IMR-90 (cell line): ENCODE measurements around the gene MAGI1. TPM values are rescaled to one million over a fixed set of nuclear protein-coding genes. Genes with fewer than 3 reads are reported as not detected.

Experiments used
- ATAC-seq: fragments of 200-7000 bp; cut with Tn5 transposase; 2 replicates; pipeline ENCODE4 v1.9.1; 2020; ENCODE audit warnings: low read depth, mild to moderate bottlenecking, moderate library complexity
- BruUV-seq: library from RNA; stranded (reverse); fragments of 400-500 nt; replicated peaks from 2 replicates; lab custom pipeline; 2021; lab: Mats Ljungman, UMichigan
- CTCF ChIA-PET: fragments of 300-600 bp; formaldehyde crosslinking; extraction: SDS; loops from one replicate; lab custom pipeline; 2021; ENCODE audit warnings: antibody characterized with exemption; lab: Yijun Ruan, JAX
- POLR2A ChIA-PET: fragments of 300-600 bp; sonication (Branson Sonifier 250); formaldehyde crosslinking; loops from one replicate; lab custom pipeline; 2022; ENCODE audit warnings: antibody characterized with exemption; ENCODE audit not compliant: unreplicated experiment; lab: Charles Lee
- DNase-seq: peaks from one replicate; pipeline ENCODE4 v3.0.0; 2013
- H2AFZ ChIP-seq: replicated peaks from 2 replicates; pipeline ENCODE3; 2013; ENCODE audit warnings: low read length, mild to moderate bottlenecking; ENCODE audit not compliant: poor library complexity
- H2AK5ac ChIP-seq: 2 replicates; pipeline ENCODE4 v1.6.1; 2013; ENCODE audit warnings: low read depth, low read length, inconsistent platforms
- H2AK9ac ChIP-seq: replicated peaks from 2 replicates; pipeline ENCODE3; 2013; ENCODE audit warnings: mild to moderate bottlenecking, low read depth, low read length, moderate library complexity; ENCODE audit not compliant: poor library complexity
- H2BK120ac ChIP-seq: 2 replicates; pipeline ENCODE4 v1.6.1; 2013; ENCODE audit warnings: low read depth, low read length, inconsistent platforms
- H2BK15ac ChIP-seq: 3 replicates; pipeline ENCODE4 v1.6.1; 2013; ENCODE audit warnings: low read depth, low read length, inconsistent platforms
- H2BK20ac ChIP-seq: 2 replicates; pipeline ENCODE4 v1.6.1; 2013; ENCODE audit warnings: low read depth, mild to moderate bottlenecking, inconsistent platforms, low read length, moderate library complexity
- H2BK5ac ChIP-seq: 2 replicates; pipeline ENCODE4 v1.6.1; 2013; ENCODE audit warnings: mild to moderate bottlenecking, low read depth, low read length, inconsistent platforms; ENCODE audit not compliant: poor library complexity, severe bottlenecking
- H3K14ac ChIP-seq: replicated peaks from 2 replicates; pipeline ENCODE4 v1.6.1; 2013; ENCODE audit warnings: low read depth, low read length, inconsistent platforms
- H3K18ac ChIP-seq: 2 replicates; pipeline ENCODE4 v1.6.1; 2013; ENCODE audit warnings: low read depth, low read length, control low read depth
- H3K23ac ChIP-seq: 2 replicates; pipeline ENCODE4 v1.6.1; 2013; ENCODE audit warnings: low read depth, low read length, inconsistent platforms
- H3K27ac ChIP-seq: 2 replicates; pipeline ENCODE4 v1.5.1; 2013; ENCODE audit warnings: mild to moderate bottlenecking, control low read depth, low read length; ENCODE audit not compliant: insufficient read depth
- H3K27me3 ChIP-seq: 2 replicates; pipeline ENCODE4 v1.6.1; 2013; ENCODE audit warnings: low read length; ENCODE audit not compliant: control insufficient read depth, insufficient read depth
- H3K36me3 ChIP-seq: 2 replicates; pipeline ENCODE4 v1.6.1; 2013; ENCODE audit warnings: low read length, mixed read lengths; ENCODE audit not compliant: control insufficient read depth, insufficient read depth
- H3K4ac ChIP-seq: 2 replicates; pipeline ENCODE4 v1.6.1; 2013; ENCODE audit warnings: low read depth, low read length, inconsistent platforms
- H3K4me1 ChIP-seq: 2 replicates; pipeline ENCODE4 v1.6.1; 2013; ENCODE audit warnings: low read length, mixed read lengths; ENCODE audit not compliant: control insufficient read depth, insufficient read depth
- H3K4me2 ChIP-seq: 2 replicates; pipeline ENCODE4 v1.6.1; 2013; ENCODE audit warnings: low read depth, mild to moderate bottlenecking, control low read depth, low read length, moderate library complexity
- H3K4me3 ChIP-seq: 2 replicates; pipeline ENCODE4 v1.5.1; 2013; ENCODE audit warnings: low read depth, mild to moderate bottlenecking, control low read depth, low read length, moderate library complexity; ENCODE audit not compliant: insufficient read depth
- H3K56ac ChIP-seq: 2 replicates; pipeline ENCODE4 v1.6.1; 2013; ENCODE audit warnings: low read length, inconsistent platforms; ENCODE audit not compliant: insufficient read depth; ENCODE audit errors: extremely low read depth
- H3K79me1 ChIP-seq, 2 experiments: 2 replicates each; pipeline ENCODE4 v1.6.1; 2013; ENCODE audit warnings: low read length in 2 of 2, inconsistent platforms in 1 of 2, low read depth in 1 of 2
- H3K9ac ChIP-seq: 2 replicates; pipeline ENCODE4 v1.6.1; 2013; ENCODE audit warnings: low read depth, low read length, control low read depth
- H3K9me1 ChIP-seq: 2 replicates; pipeline ENCODE4 v1.6.1; 2013; ENCODE audit warnings: low read length, inconsistent platforms; ENCODE audit not compliant: insufficient read depth
- H3K9me3 ChIP-seq: 2 replicates; pipeline ENCODE4 v1.6.1; 2013; ENCODE audit warnings: low read length; ENCODE audit not compliant: control insufficient read depth, insufficient read depth
- H4K20me1 ChIP-seq: 2 replicates; pipeline ENCODE4 v1.6.1; 2013; ENCODE audit warnings: low read length, inconsistent platforms; ENCODE audit not compliant: insufficient read depth
- H4K5ac ChIP-seq: 2 replicates; pipeline ENCODE4 v1.6.1; 2013; ENCODE audit warnings: mild to moderate bottlenecking, low read depth, low read length, control low read depth
- H4K8ac ChIP-seq, 2 experiments: 2 replicates each; pipeline ENCODE4 v1.6.1; 2013; ENCODE audit warnings: low read depth in 2 of 2, low read length in 2 of 2, control low read depth in 1 of 2, inconsistent platforms in 1 of 2
- H4K91ac ChIP-seq: 2 replicates; pipeline ENCODE4 v1.6.1; 2013; ENCODE audit warnings: low read depth, low read length, inconsistent platforms; ENCODE audit not compliant: insufficient read depth
- BHLHE40 ChIP-seq: fragments of 150-350 bp; IDR thresholded peaks from 2 replicates; pipeline ENCODE4 v1.6.1; 2016; ENCODE audit warnings: mild to moderate bottlenecking, low read depth, low read length
- CEBPB ChIP-seq: IDR thresholded peaks from 2 replicates; pipeline ENCODE4 v1.6.1; 2012; ENCODE audit warnings: low read depth, low read length, improper control_type of control experiment
- CHD1 ChIP-seq: IDR thresholded peaks from 2 replicates; pipeline ENCODE4 v1.6.1; 2012; ENCODE audit warnings: low read depth, low read length, improper control_type of control experiment
- CTCF ChIP-seq: conservative IDR thresholded peaks from 2 replicates; pipeline ENCODE4 v1.5.1; 2012; ENCODE audit warnings: mild to moderate bottlenecking, low read depth, low read length, improper control_type of control experiment
- FOS ChIP-seq: fragments of 150-350 bp; IDR thresholded peaks from 2 replicates; pipeline ENCODE4 v1.6.1; 2016; ENCODE audit warnings: low read depth, low read length
- MAFK ChIP-seq: IDR thresholded peaks from 2 replicates; pipeline ENCODE4 v1.6.1; 2012; ENCODE audit warnings: low read depth, low read length, improper control_type of control experiment
- MAZ ChIP-seq: IDR thresholded peaks from 2 replicates; pipeline ENCODE4 v1.6.1; 2012; ENCODE audit warnings: low read depth, mild to moderate bottlenecking, low read length, improper control_type of control experiment, moderate library complexity, borderline replicate concordance
- MXI1 ChIP-seq: IDR thresholded peaks from 2 replicates; pipeline ENCODE4 v1.6.1; 2012; ENCODE audit warnings: low read depth, mild to moderate bottlenecking, low read length, moderate library complexity, borderline replicate concordance
- POLR2A ChIP-seq: IDR thresholded peaks from 2 replicates; pipeline ENCODE4 v1.6.1; 2012; ENCODE audit warnings: mild to moderate bottlenecking, low read depth, low read length
- RAD21 ChIP-seq: IDR thresholded peaks from 2 replicates; pipeline ENCODE4 v1.6.1; 2012; ENCODE audit warnings: low read length, improper control_type of control experiment
- RCOR1 ChIP-seq: IDR thresholded peaks from 2 replicates; pipeline ENCODE4 v1.6.1; 2012; ENCODE audit warnings: mild to moderate bottlenecking, low read length, improper control_type of control experiment; ENCODE audit not compliant: insufficient replicate concordance
- RFX5 ChIP-seq: IDR thresholded peaks from 2 replicates; pipeline ENCODE4 v1.8.0; 2012; ENCODE audit warnings: low read depth, mild to moderate bottlenecking, low read length, moderate library complexity
- WGBS, 2 experiments: methylation state at CpG; one replicate each; pipeline versions ENCODE4 v1.1.5 to v1.1.7; 2013; ENCODE audit warnings: missing lambda C conversion rate in 2 of 2; ENCODE audit not compliant: insufficient read length in 1 of 2; ENCODE audit errors: extremely low coverage in 2 of 2; 5-methylcytosine and 5-hydroxymethylcytosine counted together
- dilution Hi-C: fragments of 300-500 bp; cut with HindIII; formaldehyde crosslinking; loops from one replicate; pipeline ENCODE4 v1.14.3; 2018; ENCODE audit warnings: low sequenced_read_pairs; ENCODE audit not compliant: unreplicated experiment
- in situ Hi-C: fragments of 300-500 bp; cut with MboI; formaldehyde crosslinking; loops from 3 replicates; pipeline ENCODE4 v1.14.3; 2019; ENCODE audit warnings: low sequenced_read_pairs, inconsistent platforms, mixed read lengths
- intact Hi-C: fragments of 100-400 bp; cut with micrococcal nuclease; formaldehyde crosslinking; loops from 2 replicates; pipeline ENCODE4 v1.10.0; 2022
- polyA plus RNA-seq, 3 experiments: library from polyadenylated mRNA; depleted of rRNA; stranded (reverse); fragments of >200 nt; gene quantifications; 2 replicates each; pipeline ENCODE4 v1.2.3, GENCODE V29; 2012; ENCODE audit warnings: low replicate concordance in 1 of 3
- total RNA-seq: library from RNA; depleted of rRNA; stranded (reverse); fragments of >200 nt; gene quantifications from 2 replicates; pipeline ENCODE4 v1.2.3, GENCODE V29; 2012
- TF ChIP-seq, protein P1 (sequence below): fragments of 150-350 bp; IDR thresholded peaks from 2 replicates; pipeline ENCODE4 v1.6.1; 2017; ENCODE audit warnings: mild to moderate bottlenecking, antibody characterized with exemption, low read length, low read depth

The MAGI1 gene
- total and polyA plus RNA-seq, 2 of the 4 experiments (the other 2 are of a cell fraction), result 14.5 to 24.2 TPM

GRCh38 chr3:65824166-65824565 lies 214.6 kb downstream of the MAGI1 start:
- Histone ChIP-seq H3K27me3 (no peaks in the 10 kb centered on the region), H3K36me3 (no peaks in the 10 kb centered on the region), H3K9me3 (no peaks in the 10 kb centered on the region), H4K5ac (no peak overlapping the region), H4K20me1 (peaks cover 8% of the 10 kb centered on the region; the same call in 1 of the 2 replicates), H2BK15ac (no peak overlapping the region), H3K56ac (no peak overlapping the region), H3K27ac (no peak overlapping the region), H2AFZ (no peak overlapping the region), H3K14ac (no peak overlapping the region), H3K4me2 (no peak overlapping the region), H3K79me1 (peaks cover 41 to 50% of the 10 kb centered on the region in 2 experiments), H3K4me3 (no peak overlapping the region), H3K4ac (no peak overlapping the region), H2BK20ac (no peak overlapping the region), H3K9me1 (peaks cover 2% of the 10 kb centered on the region; the same call in 1 of the 2 replicates), H3K18ac (no peak overlapping the region), H3K23ac (no peak overlapping the region), H2BK120ac (no peak overlapping the region), H3K9ac (no peak overlapping the region), H2AK5ac (no peak overlapping the region), H4K8ac (no peak overlapping the region), H2BK5ac (no peak overlapping the region), H3K4me1 (0 out of 2 replicates have a peak, but pooled peaks cover 2% of the 10 kb centered on the region), H2AK9ac (no peak overlapping the region), H4K91ac (no peak overlapping the region)
- in situ Hi-C loops (no loop called here), intact Hi-C loops (no loop called here), dilution Hi-C loops (no loop called here)
- no peak for ATAC-seq
- BruUV-seq, result no TSS peak
- ChIA-PET POLR2A (no interaction called here), CTCF (no interaction called here)
- WGBS, 2 experiments, result no CpG with 5 or more reads among the region's 5 CpGs
- TF ChIP-seq BHLHE40, result no peak
- no peak for TF ChIP-seq POLR2A
- TF ChIP-seq RCOR1, result no peak
- no peak for TF ChIP-seq MAZ
- no peak for TF ChIP-seq RAD21
- no peak for TF ChIP-seq RFX5
- TF ChIP-seq CTCF, result no peak
- TF ChIP-seq, protein P1, sequence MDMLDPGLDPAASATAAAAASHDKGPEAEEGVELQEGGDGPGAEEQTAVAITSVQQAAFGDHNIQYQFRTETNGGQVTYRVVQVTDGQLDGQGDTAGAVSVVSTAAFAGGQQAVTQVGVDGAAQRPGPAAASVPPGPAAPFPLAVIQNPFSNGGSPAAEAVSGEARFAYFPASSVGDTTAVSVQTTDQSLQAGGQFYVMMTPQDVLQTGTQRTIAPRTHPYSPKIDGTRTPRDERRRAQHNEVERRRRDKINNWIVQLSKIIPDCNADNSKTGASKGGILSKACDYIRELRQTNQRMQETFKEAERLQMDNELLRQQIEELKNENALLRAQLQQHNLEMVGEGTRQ, result no peak
- no peak for TF ChIP-seq CEBPB
- no peak for TF ChIP-seq MAFK
- TF ChIP-seq CHD1, result no peak
- no peak for TF ChIP-seq FOS
- TF ChIP-seq MXI1, result no peak
- DNase-seq, result no peak
